SK-N-SH (cell line): ENCODE results near the gene RABL2A. TPM values are rescaled to one million over a fixed set of nuclear protein-coding genes. Genes with fewer than 3 reads are reported as not detected.
"Not testable (repeated sequence)": the region's sequence is repeated elsewhere in the genome, so short reads cannot be mapped to it uniquely, and the experiment has no call there.

ENCODE experiments used
- CTCF ChIA-PET: fragments of 300-600, 350-600 bp; formaldehyde crosslinking; extraction: SDS; loops from one replicate; lab custom pipeline; 2021; lab: Yijun Ruan, JAX
- POLR2A ChIA-PET: fragments of 350-600 bp; sonication (Branson Sonifier 250); formaldehyde crosslinking; extraction: SDS; loops from one replicate; lab custom pipeline; 2020; ENCODE audit warnings: antibody characterized with exemption, inconsistent platforms; lab: Yijun Ruan, JAX
- DNase-seq: peaks from one replicate; pipeline ENCODE4 v3.0.0; 2012
- H2AFZ ChIP-seq: fragments of 200-600 bp; sonication (generic); 2 replicates; pipeline ENCODE4 v1.8.1; 2016; ENCODE audit warnings: antibody characterized with exemption, mild to moderate bottlenecking, low read depth
- H3F3A ChIP-seq: fragments of 200-600 bp; sonication (generic); replicated peaks from 2 replicates; pipeline ENCODE3; 2016; ENCODE audit warnings: antibody characterized with exemption, mild to moderate bottlenecking; ENCODE audit not compliant: insufficient read depth
- H3K27ac ChIP-seq, 2 experiments: fragments of 200-500 bp in 1 of 2; fragments of 200-600 bp in 1 of 2; sonication (Bioruptor generic) in 1 of 2; sonication (generic), shearing (Covaris generic) in 1 of 2; 2 replicates each; pipeline versions ENCODE4 v1.5.1 to v1.6.1; 2014 to 2016; ENCODE audit warnings: low read depth in 2 of 2, inconsistent platforms in 1 of 2, low read length in 1 of 2, mild to moderate bottlenecking in 1 of 2, mixed read lengths in 1 of 2
- H3K27me3 ChIP-seq: fragments of 200-600 bp; sonication (generic), shearing (Covaris generic); 2 replicates; pipeline ENCODE4 v1.6.1; 2016; ENCODE audit warnings: mixed run types; ENCODE audit not compliant: insufficient read depth
- H3K36me3 ChIP-seq, 2 experiments: fragments of 200-500 bp in 1 of 2; fragments of 200-600 bp in 1 of 2; sonication (Bioruptor generic) in 1 of 2; sonication (generic) in 1 of 2; replicated peaks in 1 of 2; 2 replicates each; pipeline versions ENCODE3 to v1.5.1; 2014 to 2016; ENCODE audit warnings: low read length in 1 of 2, mild to moderate bottlenecking in 1 of 2; ENCODE audit not compliant: insufficient read depth in 2 of 2, control insufficient read depth in 1 of 2
- H3K4me1 ChIP-seq, 2 experiments: fragments of 200-500 bp in 1 of 2; fragments of 200-600 bp in 1 of 2; sonication (Bioruptor generic) in 1 of 2; sonication (generic), shearing (Covaris generic) in 1 of 2; 2 replicates each; pipeline versions ENCODE4 v1.5.1 to v1.6.1; 2014 to 2016; ENCODE audit warnings: low read depth in 1 of 2, low read length in 1 of 2, mixed run types in 1 of 2; ENCODE audit not compliant: insufficient read depth in 2 of 2, control insufficient read depth in 1 of 2
- H3K4me2 ChIP-seq: fragments of 200-600 bp; sonication (generic), shearing (Covaris generic); 2 replicates; pipeline ENCODE4 v1.6.1; 2017; ENCODE audit warnings: mixed run types
- H3K4me3 ChIP-seq, 2 experiments: fragments of 200-500 bp in 1 of 2; fragments of 200-600 bp in 1 of 2; sonication (Bioruptor generic) in 1 of 2; sonication (generic), shearing (Covaris generic) in 1 of 2; 2 replicates each; pipeline versions ENCODE4 v1.5.1 to v1.8.1; 2014 to 2016; ENCODE audit warnings: low read depth in 2 of 2, inconsistent platforms in 1 of 2, low read length in 1 of 2, mild to moderate bottlenecking in 1 of 2, mixed read lengths in 1 of 2, moderate library complexity in 1 of 2
- H3K79me2 ChIP-seq: fragments of 200-600 bp; sonication (generic); 2 replicates; pipeline ENCODE4 v1.8.1; 2017; ENCODE audit warnings: mild to moderate bottlenecking; ENCODE audit not compliant: insufficient read depth
- H3K9ac ChIP-seq: fragments of 200-600 bp; sonication (generic); 2 replicates; pipeline ENCODE4 v1.6.1; 2017; ENCODE audit warnings: mixed run types
- H3K9me2 ChIP-seq: fragments of 200-600 bp; sonication (generic); 2 replicates; pipeline ENCODE4 v1.6.1; 2017; ENCODE audit warnings: mixed run types
- H3K9me3 ChIP-seq: fragments of 200-600 bp; sonication (generic); 2 replicates; pipeline ENCODE4 v1.6.1; 2017; ENCODE audit warnings: mixed run types, mild to moderate bottlenecking, moderate library complexity
- H4K20me1 ChIP-seq: fragments of 200-600 bp; sonication (generic); 2 replicates; pipeline ENCODE4 v1.6.1; 2017; ENCODE audit warnings: mild to moderate bottlenecking, mixed run types; ENCODE audit not compliant: insufficient read depth
- CHD2 ChIP-seq: fragments of 150-350 bp; IDR thresholded peaks from 2 replicates; pipeline ENCODE4 v1.6.1; 2018; ENCODE audit warnings: low read length; ENCODE audit not compliant: partially characterized antibody
- EP300 ChIP-seq, 2 experiments: IDR thresholded peaks; 2 replicates each; pipeline versions ENCODE4 v1.4.0 to v1.6.1; 2012; ENCODE audit warnings: borderline replicate concordance in 1 of 2, low read depth in 1 of 2, low read length in 1 of 2
- MAX ChIP-seq: IDR thresholded peaks from 2 replicates; pipeline ENCODE4 v1.4.0; 2012; ENCODE audit warnings: low read depth
- POLR2AphosphoS5 ChIP-seq: IDR thresholded peaks from 2 replicates; pipeline ENCODE4 v1.6.1; 2012; ENCODE audit warnings: low read depth, low read length
- REST ChIP-seq: IDR thresholded peaks from 2 replicates; pipeline ENCODE4 v1.6.1; 2012; ENCODE audit warnings: mild to moderate bottlenecking, low read depth, low read length, moderate library complexity
- RXRA ChIP-seq: IDR thresholded peaks from 2 replicates; pipeline ENCODE4 v1.4.0; 2012; ENCODE audit warnings: low read depth, mild to moderate bottlenecking, borderline replicate concordance
- YY1 ChIP-seq: IDR thresholded peaks from 2 replicates; pipeline ENCODE4 v1.4.0; 2012; ENCODE audit warnings: low read depth, mild to moderate bottlenecking
- ZBTB33 ChIP-seq: IDR thresholded peaks from 2 replicates; pipeline ENCODE4 v1.4.0; 2012; ENCODE audit warnings: low read depth, borderline replicate concordance
- WGBS: methylation state at CpG from one replicate; pipeline ENCODE4 v1.1.6; 2017; ENCODE audit warnings: low lambda C conversion rate; 5-methylcytosine and 5-hydroxymethylcytosine counted together
- polyA plus RNA-seq, 3 experiments: library from polyadenylated mRNA; depleted of rRNA; stranded (reverse); fragments of >200 nt; gene quantifications; 2 replicates each; pipeline ENCODE4 v1.2.3, GENCODE V29; 2012
- small RNA-seq, 7 experiments: library from RNA; depleted of rRNA; stranded (forward); fragments of <200 nt; gene quantifications; one replicate each; pipeline ENCODE3, GENCODE V24; 2012

RABL2A gene
- polyA plus RNA-seq, 1 of the 3 experiments (the other 2 are of a cell fraction), result 26.4 TPM

GRCh38 chr2:113686537-113686936, 59.5 kb downstream of the RABL2A start:
- no peak overlapping the region for H3K4me2 ChIP-seq
- no peak overlapping the region for H3K4me3 ChIP-seq
- H2AFZ ChIP-seq, result no peak overlapping the region
- no peaks in the 10 kb centered on the region for H3K36me3 ChIP-seq
- WGBS, result 27% methylated on average over 2 of the region's 2 CpGs
- CTCF ChIA-PET, result interaction anchor here (1.5 kb wide), 1 partner anchor 14 kb away, joined by 3 read pairs; no protein-coding TSS in a partner anchor
- no peak overlapping the region for H3K27ac ChIP-seq
- POLR2A ChIA-PET, result no interaction called here
- no peaks in the 10 kb centered on the region for H3K9me2 ChIP-seq
- no peaks in the 10 kb centered on the region for H4K20me1 ChIP-seq
- no peak for DNase-seq
- H3K9ac ChIP-seq, result no peak overlapping the region
- no peaks in the 10 kb centered on the region; the same call in 1 of the 2 replicates for H3K27me3 ChIP-seq
- TF ChIP-seq RXRA (no peak), ZBTB33 (no peak), CHD2 (no peak), REST (no peak), YY1 (no peak), MAX (no peak), EP300 (IDR thresholded peaks at IDR 0.05; ENCODE audit: borderline replicate concordance in 1 of 2, low read depth in 1 of 2, low read length in 1 of 2) (no peak), POLR2AphosphoS5 (no peak)
- TF ChIP-seq, all 33 proteins: peak for 0
- no peaks in the 10 kb centered on the region for H3K79me2 ChIP-seq
- H3K9me3 ChIP-seq, result no peaks in the 10 kb centered on the region
- H3F3A ChIP-seq, result no peaks in the 10 kb centered on the region
- H3K4me1 ChIP-seq, result no peaks in the 10 kb centered on the region

GRCh38 chr2:113690871-113691270, 63.8 kb downstream of the RABL2A start:
- H3K9me2 ChIP-seq, H3K27me3 ChIP-seq, POLR2A ChIA-PET, H2AFZ ChIP-seq, CTCF ChIA-PET, H3K4me3 ChIP-seq, H3K79me2 ChIP-seq, H3K36me3 ChIP-seq, H3K4me2 ChIP-seq, H3K27ac ChIP-seq, H3F3A ChIP-seq, H4K20me1 ChIP-seq, DNase-seq, H3K4me1 ChIP-seq, H3K9ac ChIP-seq, H3K9me3 ChIP-seq: not testable (repeated sequence)
- 20% methylated on average over 3 of the region's 3 CpGs for WGBS

Small RNA genes lying within 50 kb of the gene (small RNA-seq; reads per million reads assigned to genes)
- gene MIR1302-3 (0 reads per million in 7 experiments), gene RNU6-744P (0 reads per million in 7 experiments)

Other genes starting within 250 kb of the RABL2A start
- 14.5 and 19.8 TPM in 2 replicates for gene ZNG1B, start 189.6 kb upstream of the RABL2A start, polyA plus RNA-seq (2012; rRNA removed)
- gene FOXD4L1, start 128.6 kb upstream of the RABL2A start, polyA plus RNA-seq (2012; rRNA removed), result 0.10 and 0.13 TPM in 2 replicates
- 16.8 and 26.7 TPM in 2 replicates for gene SLC35F5, start 129.4 kb downstream of the RABL2A start, polyA plus RNA-seq (2012; rRNA removed)